Measurements from ENCODE around the gene NUDT17.

Gene NUDT17

DNA sequence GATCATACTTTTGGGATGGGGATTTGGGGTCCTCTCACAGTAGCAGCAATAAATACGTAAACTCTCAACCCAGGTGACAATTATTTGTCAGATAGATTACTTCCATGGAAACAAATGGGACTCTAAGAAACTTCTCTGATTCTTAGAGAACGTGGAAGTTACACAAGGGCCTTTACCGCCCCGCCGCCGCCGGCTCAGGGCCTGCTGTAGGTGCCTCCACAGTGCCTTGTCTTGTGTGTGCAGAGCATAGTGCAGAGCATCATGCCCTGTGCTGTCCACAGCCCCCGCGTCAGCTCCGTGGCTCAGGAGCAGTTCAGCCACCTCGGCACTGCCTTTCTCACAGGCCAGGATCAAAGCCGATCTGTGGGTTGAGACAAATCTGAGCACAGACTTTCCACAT lies 29.2 kb downstream of the NUDT17 start:
- Histone ChIP-seq H3K36me3 (no peaks in the 10 kb centered on the region), H3K27me3 (0 out of 2 replicates have a peak, but pooled peaks cover under 1% of the 10 kb centered on the region), H3K4me3 (ENCODE audit: low read depth, low read length) (no peak overlapping the region), H3K9me3 (no peaks in the 10 kb centered on the region), H3K4me1 (no peaks in the 10 kb centered on the region)
- DNase-seq = no peak
- TF ChIP-seq, protein P1, sequence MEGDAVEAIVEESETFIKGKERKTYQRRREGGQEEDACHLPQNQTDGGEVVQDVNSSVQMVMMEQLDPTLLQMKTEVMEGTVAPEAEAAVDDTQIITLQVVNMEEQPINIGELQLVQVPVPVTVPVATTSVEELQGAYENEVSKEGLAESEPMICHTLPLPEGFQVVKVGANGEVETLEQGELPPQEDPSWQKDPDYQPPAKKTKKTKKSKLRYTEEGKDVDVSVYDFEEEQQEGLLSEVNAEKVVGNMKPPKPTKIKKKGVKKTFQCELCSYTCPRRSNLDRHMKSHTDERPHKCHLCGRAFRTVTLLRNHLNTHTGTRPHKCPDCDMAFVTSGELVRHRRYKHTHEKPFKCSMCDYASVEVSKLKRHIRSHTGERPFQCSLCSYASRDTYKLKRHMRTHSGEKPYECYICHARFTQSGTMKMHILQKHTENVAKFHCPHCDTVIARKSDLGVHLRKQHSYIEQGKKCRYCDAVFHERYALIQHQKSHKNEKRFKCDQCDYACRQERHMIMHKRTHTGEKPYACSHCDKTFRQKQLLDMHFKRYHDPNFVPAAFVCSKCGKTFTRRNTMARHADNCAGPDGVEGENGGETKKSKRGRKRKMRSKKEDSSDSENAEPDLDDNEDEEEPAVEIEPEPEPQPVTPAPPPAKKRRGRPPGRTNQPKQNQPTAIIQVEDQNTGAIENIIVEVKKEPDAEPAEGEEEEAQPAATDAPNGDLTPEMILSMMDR (IDR thresholded peaks at IDR 0.05; ENCODE audit: low read depth, low read length) = no peak

DNA sequence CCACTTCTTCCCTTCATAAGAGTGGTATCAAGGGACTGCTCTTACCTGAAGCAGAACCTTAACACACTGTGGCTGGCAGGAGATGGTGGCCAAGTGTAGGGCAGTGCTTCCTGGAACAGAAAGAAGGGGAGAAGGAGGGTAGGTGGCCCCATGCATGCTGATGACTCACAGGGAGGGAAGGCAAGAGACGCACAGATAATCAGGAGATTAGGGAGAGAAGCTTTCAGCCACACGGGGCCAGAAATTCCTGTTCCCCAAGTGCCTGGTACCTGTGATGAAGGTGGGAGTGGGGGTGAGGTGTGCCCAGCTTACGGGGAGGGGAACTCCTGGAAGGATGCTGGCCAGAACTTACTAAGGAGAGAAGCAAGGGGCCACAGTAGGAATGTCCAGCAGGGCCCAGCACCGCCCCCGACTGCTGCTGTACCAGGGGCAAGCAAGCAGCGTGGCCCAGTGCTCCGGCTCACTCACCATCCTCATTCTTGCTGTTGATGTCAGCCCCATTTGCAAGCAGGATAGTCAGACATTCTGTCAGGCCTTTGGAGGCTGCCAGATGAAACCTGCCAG lies 32.6 kb downstream of the NUDT17 start:
- no peak for DNase-seq
- Histone ChIP-seq H3K4me1 (no peaks in the 10 kb centered on the region), H3K4me3 (ENCODE audit: low read depth, low read length) (no peak overlapping the region), H3K27me3 (no peaks in the 10 kb centered on the region), H3K36me3 (no peaks in the 10 kb centered on the region), H3K9me3 (no peaks in the 10 kb centered on the region)
- TF ChIP-seq, protein P1 (IDR thresholded peaks at IDR 0.05; ENCODE audit: low read depth, low read length) = no peak

DNA sequence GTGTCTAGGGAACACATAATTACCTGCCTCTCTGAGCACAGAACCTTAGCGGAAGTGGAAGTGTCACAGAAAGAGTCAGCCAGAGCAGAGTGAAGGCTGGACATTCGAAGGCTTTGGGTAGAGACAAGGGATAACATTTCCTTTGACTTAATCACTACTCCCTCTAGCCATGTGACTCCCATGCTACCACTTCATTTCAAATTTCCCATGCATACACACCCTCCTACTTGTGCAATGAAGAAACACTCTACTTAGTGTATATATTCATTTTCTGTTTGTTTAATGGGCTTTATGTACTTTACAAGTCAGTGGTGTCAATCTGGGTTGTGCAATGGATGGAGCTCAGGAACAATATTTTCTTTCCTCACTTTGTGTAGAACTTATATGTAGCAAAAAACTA lies 33.3 kb downstream of the NUDT17 start:
- no peak overlapping the region for H3K4me3 ChIP-seq (ENCODE audit: low read depth, low read length)
- H3K36me3 ChIP-seq = no peaks in the 10 kb centered on the region
- H3K27me3 ChIP-seq = peaks cover 4% of the 10 kb centered on the region; the same call in 1 of the 2 replicates
- no peaks in the 10 kb centered on the region for H3K9me3 ChIP-seq
- no peaks in the 10 kb centered on the region for H3K4me1 ChIP-seq
- no peak for DNase-seq
- TF ChIP-seq, protein P1 (IDR thresholded peaks at IDR 0.05; ENCODE audit: low read depth, low read length) = no peak

DNA sequence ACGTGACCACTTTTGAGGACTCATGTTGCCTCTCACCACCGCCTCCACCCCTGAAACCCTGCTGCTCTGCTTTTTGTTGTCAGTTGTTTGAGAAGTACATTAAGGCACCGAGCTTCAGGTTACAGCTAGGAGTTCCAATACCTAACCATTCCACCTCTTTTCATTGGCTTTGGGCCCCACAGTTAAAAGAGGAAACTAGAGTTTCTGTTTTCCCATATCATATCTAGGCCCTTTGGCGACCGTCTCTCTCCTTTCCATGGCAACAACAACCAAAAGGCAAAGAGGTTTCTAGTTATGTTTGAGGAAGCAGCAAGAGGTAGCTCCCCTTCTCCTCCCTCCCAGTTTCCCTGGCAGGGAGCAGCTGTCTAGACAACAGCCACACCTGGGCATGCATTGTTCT lies 34.3 kb downstream of the NUDT17 start:
- H3K4me1 ChIP-seq = no peaks in the 10 kb centered on the region
- H3K9me3 ChIP-seq = no peaks in the 10 kb centered on the region
- H3K27me3 ChIP-seq = peaks cover 6% of the 10 kb centered on the region; the same call in 1 of the 2 replicates
- H3K4me3 ChIP-seq (ENCODE audit: low read depth, low read length) = no peak overlapping the region
- no peaks in the 10 kb centered on the region for H3K36me3 ChIP-seq
- TF ChIP-seq, protein P1 (IDR thresholded peaks at IDR 0.05; ENCODE audit: low read depth, low read length) = no peak
- DNase-seq = no peak

DNA sequence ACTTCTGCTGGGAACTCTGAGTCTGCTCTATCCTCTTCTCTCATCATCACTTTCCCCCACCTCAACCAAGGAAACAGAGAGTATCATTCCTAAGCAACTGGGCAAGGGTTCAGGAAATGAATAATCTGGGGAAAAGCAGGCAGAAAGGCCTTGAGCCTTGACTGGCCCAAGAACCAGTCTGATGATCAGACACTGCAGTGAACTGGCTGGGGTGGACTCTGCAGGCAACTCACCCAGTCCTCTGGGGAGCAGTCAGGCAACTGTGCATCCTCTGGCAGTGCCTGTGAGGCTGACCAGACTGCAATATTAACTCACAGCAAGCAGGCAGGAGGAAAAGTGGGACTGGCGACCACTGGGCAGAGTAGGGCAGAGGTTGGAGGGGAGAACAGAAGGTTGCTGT lies 39.2 kb downstream of the NUDT17 start:
- H3K4me3 ChIP-seq (ENCODE audit: low read depth, low read length) = no peak overlapping the region
- TF ChIP-seq, protein P1 (IDR thresholded peaks at IDR 0.05; ENCODE audit: low read depth, low read length) = no peak
- H3K27me3 ChIP-seq = peaks cover 9% of the 10 kb centered on the region; the same call in 1 of the 2 replicates
- H3K36me3 ChIP-seq = no peaks in the 10 kb centered on the region
- H3K9me3 ChIP-seq = no peaks in the 10 kb centered on the region
- no peak for DNase-seq
- no peaks in the 10 kb centered on the region for H3K4me1 ChIP-seq

DNA sequence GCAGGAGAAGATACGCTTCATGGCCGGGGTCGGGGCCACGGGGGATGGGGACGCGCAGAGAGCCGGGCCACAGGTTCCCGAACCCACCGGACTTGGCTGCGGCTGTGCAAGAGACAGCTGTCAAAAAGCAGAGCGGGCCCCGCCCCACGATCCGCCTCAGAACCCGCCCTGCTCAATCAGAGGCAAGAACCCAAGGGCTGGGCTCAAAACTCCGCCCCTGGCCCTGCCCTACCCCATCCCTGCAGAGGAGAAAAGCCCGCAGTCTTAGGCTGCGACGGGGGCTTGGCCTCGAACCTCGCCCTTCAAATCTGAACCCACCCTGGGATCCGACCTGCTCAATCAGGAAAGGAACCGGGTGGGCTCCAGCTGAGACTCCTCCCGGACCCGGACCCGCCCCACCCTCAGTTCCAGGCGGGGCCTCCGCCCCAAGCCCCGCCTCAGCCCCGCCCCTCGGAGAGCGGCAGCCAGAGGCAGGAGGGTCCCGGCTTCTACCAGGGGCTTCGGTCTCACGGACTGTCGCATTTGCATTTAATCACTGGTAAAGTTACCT lies 40.4 kb downstream of the NUDT17 start, which contains the start of gene ANKRD35:
Gene ANKRD35 (minus strand): TSS at position 129 of the 550 bp plus-strand sequence. CDS start 108 bp downstream, at position 21.
- H3K36me3 ChIP-seq = no peaks in the 10 kb centered on the region
- H3K4me1 ChIP-seq = no peaks in the 10 kb centered on the region
- no peaks in the 10 kb centered on the region for H3K9me3 ChIP-seq
- TF ChIP-seq, protein P1 (IDR thresholded peaks at IDR 0.05; ENCODE audit: low read depth, low read length) = no peak
- H3K27me3 ChIP-seq = peaks cover 9% of the 10 kb centered on the region; the same call in 1 of the 2 replicates
- peak; percentile 90 for DNase-seq
- H3K4me3 ChIP-seq (ENCODE audit: low read depth, low read length) = peak within 1 kb of the TSS; percentile 75
